K562 (cell line): ENCODE results near the gene LRRC8C. TPM values are rescaled to one million over a fixed set of nuclear protein-coding genes. Genes with fewer than 3 reads are reported as not detected.

Experiments
- ATAC-seq: fragments of 200-7000 bp; cut with Tn5 transposase; 3 replicates; pipeline ENCODE4 v1.9.1; 2020; ENCODE audit warnings: moderate library complexity
- BruUV-seq: library from RNA; stranded (reverse); fragments of 400-500 nt; replicated peaks from 2 replicates; lab custom pipeline; 2021; lab: Mats Ljungman, UMichigan
- CTCF ChIA-PET: fragments of 300-600 bp; formaldehyde crosslinking; extraction: SDS; loops from one replicate; lab custom pipeline; 2021; ENCODE audit warnings: low intra/inter-chr PET ratio; lab: Yijun Ruan, JAX
- POLR2A ChIA-PET: fragments of 300-600, 350-650 bp; sonication (Branson Sonifier 250); formaldehyde crosslinking; extraction: SDS; loops from one replicate; lab custom pipeline; 2021; ENCODE audit warnings: antibody characterized with exemption, inconsistent platforms; lab: Yijun Ruan, JAX
- DNase-seq, 4 experiments: peaks; one replicate each; pipeline versions ENCODE4 v3.0.0 to v3.0.0-alpha.2; 2011 to 2018; ENCODE audit warnings: low spot score in 3 of 4, mixed read lengths in 3 of 4; ENCODE audit errors: extremely low read depth in 1 of 4
- FAIRE-seq: peaks from 2 replicates; lab custom pipeline; 2011; peaks lifted over from hg19 to GRCh38; lab: Jason Lieb, UNC
- H2AFZ ChIP-seq: 2 replicates; pipeline ENCODE4 v1.6.0; 2011; ENCODE audit warnings: low read depth, low read length, control low read depth, inconsistent platforms
- H3K27ac ChIP-seq: fragments of 200-600 bp; 3 replicates; pipeline ENCODE4 v1.8.0; 2011; ENCODE audit warnings: low read depth, mild to moderate bottlenecking, control low read depth, inconsistent platforms, low read length, moderate library complexity, mixed read lengths; ENCODE audit errors: extremely low read depth
- H3K27me3 ChIP-seq, 2 experiments: fragments of 300-600 bp in 1 of 2; 2 replicates in 1 of 2; 3 replicates in 1 of 2; pipeline versions ENCODE4 v1.6.0 to v1.8.0; 2011; ENCODE audit warnings: inconsistent platforms in 2 of 2, low read length in 2 of 2, mild to moderate bottlenecking in 1 of 2, mixed read lengths in 1 of 2, moderate library complexity in 1 of 2; ENCODE audit not compliant: control insufficient read depth in 2 of 2, insufficient read depth in 2 of 2
- H3K36me3 ChIP-seq: fragments of 300-600 bp; 3 replicates; pipeline ENCODE4 v1.8.0; 2011; ENCODE audit warnings: mild to moderate bottlenecking, low read length, inconsistent platforms; ENCODE audit not compliant: control insufficient read depth, insufficient read depth
- H3K4me1 ChIP-seq, 2 experiments: fragments of 200-600 bp in 1 of 2; replicated peaks in 1 of 2; 2 replicates in 1 of 2; 3 replicates in 1 of 2; pipeline versions ENCODE4 v1.5.1 to v1.8.0; 2011; ENCODE audit warnings: inconsistent platforms in 2 of 2, low read length in 2 of 2, mild to moderate bottlenecking in 1 of 2, mixed read lengths in 1 of 2, moderate library complexity in 1 of 2; ENCODE audit not compliant: control insufficient read depth in 2 of 2, insufficient read depth in 2 of 2
- H3K4me2 ChIP-seq: 2 replicates; pipeline ENCODE4 v1.6.1; 2011; ENCODE audit warnings: low read length, control low read depth, inconsistent platforms, mixed read lengths; ENCODE audit not compliant: insufficient read depth
- H3K4me3 ChIP-seq: fragments of 200-600 bp; sonication (generic), shearing (Covaris generic); 2 replicates; pipeline ENCODE4 v1.5.1; 2016; ENCODE audit warnings: control low read depth, inconsistent platforms
- H3K79me2 ChIP-seq: fragments of 200-600 bp; 3 replicates; pipeline ENCODE4 v1.8.0; 2011; ENCODE audit warnings: low read length, inconsistent platforms; ENCODE audit not compliant: control insufficient read depth, insufficient read depth
- H3K9ac ChIP-seq, 2 experiments: 2 replicates each; pipeline versions ENCODE4 v1.6.0 to v1.6.1; 2011; ENCODE audit warnings: low read depth in 2 of 2, low read length in 2 of 2, control low read depth in 1 of 2, inconsistent platforms in 1 of 2, mild to moderate bottlenecking in 1 of 2, mixed read lengths in 1 of 2; ENCODE audit not compliant: insufficient read depth in 1 of 2
- H3K9me1 ChIP-seq: one replicate; pipeline ENCODE4 v1.6.0; 2011; ENCODE audit warnings: inconsistent platforms, mild to moderate bottlenecking, low read length, moderate library complexity; ENCODE audit not compliant: control insufficient read depth, insufficient read depth
- H3K9me3 ChIP-seq: replicated peaks from 2 replicates; pipeline ENCODE4 v1.5.1; 2011; ENCODE audit warnings: low read depth, low read length, inconsistent platforms; ENCODE audit not compliant: control insufficient read depth, insufficient read depth
- H4K20me1 ChIP-seq: replicated peaks from 2 replicates; pipeline ENCODE4 v1.6.1; 2011; ENCODE audit warnings: low read length, inconsistent platforms, mixed read lengths; ENCODE audit not compliant: control insufficient read depth, insufficient read depth
- ATF3 ChIP-seq, 2 experiments: fragments of 450-650 bp in 1 of 2; sonication (generic) in 1 of 2; formaldehyde crosslinking in 1 of 2; IDR thresholded peaks in 1 of 2; conservative IDR thresholded peaks in 1 of 2; 2 replicates each; pipeline versions ENCODE4 v1.6.1 to v1.8.1; 2016 to 2023; ENCODE audit warnings: mild to moderate bottlenecking in 2 of 2, moderate library complexity in 2 of 2, inconsistent platforms in 1 of 2, missing genetic modification reagents in 1 of 2
- SPI1 ChIP-seq: IDR thresholded peaks from 2 replicates; pipeline ENCODE4 v1.6.1; 2011; ENCODE audit warnings: low read depth, low read length, control low read depth, borderline replicate concordance
- ZNF609 ChIP-seq: sonication (generic); formaldehyde crosslinking; IDR thresholded peaks from 2 replicates; pipeline ENCODE4 v1.8.1; 2023; ENCODE audit warnings: missing genetic modification reagents, mild to moderate bottlenecking, borderline replicate concordance
- WGBS: fragments of 100-300 bp; shearing (Covaris generic); methylation state at CpG from one replicate; pipeline ENCODE4 v1.1.6; 2016; ENCODE audit warnings: low coverage, mixed read lengths; ENCODE audit not compliant: insufficient coverage; ENCODE audit errors: missing lambda C conversion rate; 5-methylcytosine and 5-hydroxymethylcytosine counted together
- in situ Hi-C: fragments of 300-500 bp; cut with MboI; formaldehyde crosslinking; loops from 4 replicates; pipeline ENCODE4 v1.15.0; 2018; ENCODE audit warnings: inconsistent platforms, mixed read lengths
- intact Hi-C: fragments of 100-400 bp; cut with micrococcal nuclease; formaldehyde crosslinking; loops from 2 replicates; pipeline ENCODE4 v1.14.2; 2022
- polyA plus RNA-seq, 8 experiments: library from polyadenylated mRNA; depleted of rRNA in 4 of 8; stranded (reverse) in 5 of 8; unstranded in 3 of 8; fragments of >200 nt; fragmentation: Nextera tagmentation in 2 of 8; fragmentation: Illumina TruSeq in 1 of 8; extraction: Ambion mirVana in 2 of 8; extraction: Trizol in 1 of 8; gene quantifications; 2 replicates each; pipeline versions ENCODE4 v1.2.1 to v1.2.3, GENCODE V29; 2011 to 2014; ENCODE audit warnings: inconsistent platforms in 1 of 8, missing spikeins in 1 of 8
- total RNA-seq, 7 experiments: library from RNA; depleted of rRNA in 6 of 7; stranded (reverse); fragments of >200 nt in 6 of 7; fragmentation: Illumina TruSeq in 2 of 7; extraction: Trizol in 2 of 7; gene quantifications; 2 replicates each; pipeline versions ENCODE4 v1.2.1 to v1.2.3, GENCODE V29; 2011 to 2021; ENCODE audit warnings: low replicate concordance in 1 of 7

LRRC8C gene
- total and polyA plus RNA-seq, 9 of the 15 experiments (the other 6 are each of a cell fraction or from before 2014, with no cell fraction given) = 1.00 to 12.5 (median 4.5) TPM

GRCh38 chr1:89733748-89734147, 100.8 kb downstream of the LRRC8C start:
- Histone ChIP-seq H2AFZ (no peak overlapping the region), H3K9me1 (no peaks in the 10 kb centered on the region), H3K4me1 (peaks cover 0 to 6% of the 10 kb centered on the region in 2 experiments; a peak in 2 of 5 replicates), H3K27ac (no peak overlapping the region), H3K9ac (no peak overlapping the region), H4K20me1 (no peaks in the 10 kb centered on the region), H3K79me2 (no peaks in the 10 kb centered on the region), H3K27me3 (no peaks in the 10 kb centered on the region), H3K9me3 (no peaks in the 10 kb centered on the region), H3K36me3 (no peaks in the 10 kb centered on the region), H3K4me3 (no peak overlapping the region), H3K4me2 (no peak overlapping the region)
- DNase-seq (no peak), FAIRE-seq (no peak), ATAC-seq (no peak)
- TF ChIP-seq SPI1 = no peak
- TF ChIP-seq ATF3 (IDR thresholded peaks at IDR 0.05) = no peak
- no peak for TF ChIP-seq ATF3 (CRISPR knock-in tag; conservative IDR thresholded peaks at IDR 0.05)
- no peak for TF ChIP-seq ZNF609 (CRISPR knock-in tag)
- POLR2A ChIA-PET = no interaction called here
- CTCF ChIA-PET = no interaction called here
- no TSS peak for BruUV-seq
- in situ Hi-C loops (no loop called here), intact Hi-C loops (no loop called here)
- 66% methylated on average over 4 of the region's 4 CpGs for WGBS
